ENCODE results near the gene IDUA.
"Not testable (repeated sequence)": the region's sequence is repeated elsewhere in the genome, so short reads cannot be mapped to it uniquely, and the experiment has no call there.

The IDUA gene

GRCh38 chr4:1033840-1034551 is 47.2 kb downstream of the IDUA start:
- peak; percentile 28 for DNase-seq

GRCh38 chr4:1035510-1035909 is 48.7 kb downstream of the IDUA start:
- no peak for DNase-seq

DNA sequence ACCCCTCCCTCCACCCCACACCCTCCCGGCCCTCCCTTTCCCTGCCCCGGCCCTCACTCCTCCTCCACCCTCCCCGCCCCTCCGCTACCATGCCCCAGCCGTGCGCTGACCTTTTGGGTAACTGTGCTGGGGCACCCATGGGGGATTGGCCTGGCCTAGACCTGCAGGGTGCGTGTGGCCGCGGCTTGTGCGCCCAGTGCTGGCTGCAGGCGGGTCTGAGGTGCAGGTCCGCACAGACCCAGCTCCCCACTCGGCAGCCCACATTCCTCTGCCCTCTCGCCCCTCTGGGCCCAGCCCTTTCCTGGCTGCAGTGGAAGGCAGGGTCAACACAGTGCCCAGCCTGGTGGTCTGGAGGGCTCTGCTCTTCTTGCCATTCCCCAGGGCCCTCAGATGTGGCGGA is 49.3 kb downstream of the IDUA start:
- DNase-seq = no peak

- no peak for DNase-seq
Observed at GRCh38 chr4:1036976-1037810, 50.3 kb downstream of the IDUA start.

DNA sequence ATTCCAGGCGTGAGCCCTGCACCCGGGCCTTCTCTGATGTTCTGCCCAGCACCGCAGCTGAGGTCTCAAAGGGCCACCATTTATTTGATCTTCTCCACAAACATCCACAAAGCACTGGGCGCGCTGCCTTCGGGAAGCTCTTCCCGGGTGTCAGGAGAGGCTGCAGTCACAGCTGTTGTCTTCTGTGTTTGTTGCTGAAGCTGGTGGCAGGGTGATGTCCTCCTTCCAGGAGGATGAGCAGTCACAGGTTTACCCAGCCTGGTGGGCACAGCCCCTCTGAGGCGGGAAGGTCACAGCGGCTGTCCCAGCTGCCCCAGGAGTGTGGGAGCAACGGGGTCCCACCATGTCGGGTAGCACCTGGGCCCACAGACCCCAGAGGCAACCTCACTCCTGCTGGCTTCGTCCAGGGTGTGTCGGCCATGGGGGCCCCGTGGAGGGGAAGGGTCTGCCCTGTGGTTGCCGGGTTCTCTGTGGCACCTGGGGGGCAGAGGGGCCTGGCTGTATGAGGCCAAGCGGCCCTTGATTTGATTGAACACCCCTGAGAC is 52.2 kb downstream of the IDUA start:
- no peak for DNase-seq

DNA sequence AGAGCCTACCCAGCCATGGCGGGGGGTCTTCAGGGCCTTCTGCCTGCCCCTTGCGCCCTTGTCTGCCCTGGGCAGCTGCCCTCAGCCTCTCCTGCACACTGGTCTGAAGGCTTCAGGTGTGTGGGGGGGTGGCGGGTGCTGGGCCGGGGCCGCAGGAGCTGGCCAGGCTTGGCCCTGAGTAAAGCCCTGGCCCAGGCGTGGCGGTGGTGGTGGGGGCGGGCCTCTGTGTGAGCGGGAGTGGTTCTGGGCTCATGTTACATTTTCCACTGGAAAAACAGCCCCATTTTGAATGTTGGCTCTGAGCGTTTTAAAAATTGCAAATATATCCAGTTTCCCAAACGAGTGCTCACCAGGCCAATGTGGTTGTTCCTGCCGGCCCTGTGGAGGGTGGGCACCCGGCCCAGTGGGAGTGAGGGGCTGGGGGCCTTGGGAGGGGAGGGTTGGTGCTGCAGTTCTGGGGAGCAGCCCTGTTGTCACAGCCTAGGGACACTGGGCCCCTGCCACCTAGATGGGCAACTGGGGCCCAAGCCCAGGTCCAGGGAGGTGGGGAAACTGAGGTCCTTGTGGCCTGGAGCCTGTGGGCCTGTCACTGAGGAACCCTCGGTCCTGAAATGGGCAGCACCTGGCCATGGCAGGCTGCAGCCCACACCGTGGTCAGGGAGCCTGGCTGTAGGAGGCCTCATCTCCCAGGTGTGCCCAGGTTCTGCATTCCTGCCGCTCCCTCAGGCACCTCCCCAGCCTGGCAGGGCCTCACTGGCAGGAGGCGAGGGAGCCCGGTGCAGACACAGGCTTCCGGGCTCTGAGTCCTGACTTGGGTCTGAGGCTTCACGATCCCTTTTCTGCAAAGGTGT is 52.9 kb downstream of the IDUA start:
- DNase-seq = no peak

GRCh38 chr4:1040344-1041146 is 53.7 kb downstream of the IDUA start:
- no peak for DNase-seq

- DNase-seq = no peak
Observed at GRCh38 chr4:1041147-1041935, 54.5 kb downstream of the IDUA start.

- no peak for DNase-seq
Observed at GRCh38 chr4:1041936-1042330, 55.1 kb downstream of the IDUA start.

DNA sequence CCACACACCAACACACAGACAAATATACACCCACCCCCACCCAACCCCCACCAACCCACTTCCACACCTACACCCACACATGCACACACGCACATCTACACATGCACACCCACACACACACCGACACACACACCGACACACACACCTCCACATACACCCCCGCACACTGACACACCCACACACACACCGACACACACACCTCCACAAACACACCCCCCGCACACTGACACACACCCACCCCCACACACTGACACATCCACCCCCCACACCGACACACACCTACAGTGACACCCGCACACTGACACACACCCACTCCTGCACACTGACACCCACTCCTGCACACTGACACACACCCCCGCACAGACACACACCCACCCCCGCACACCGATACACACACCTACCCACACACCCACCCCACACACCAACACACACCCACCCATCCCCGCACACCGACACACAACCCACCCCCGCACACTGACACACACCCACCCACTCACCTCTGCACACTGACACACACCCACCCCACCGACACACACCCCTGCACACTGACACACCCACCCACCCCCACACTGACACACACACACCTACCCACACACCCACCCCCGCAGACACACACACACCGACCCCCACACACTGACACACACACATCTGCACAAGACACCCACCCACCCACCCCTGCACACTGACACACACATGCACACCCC is 55.7 kb downstream of the IDUA start:
- no peak for DNase-seq

DNA sequence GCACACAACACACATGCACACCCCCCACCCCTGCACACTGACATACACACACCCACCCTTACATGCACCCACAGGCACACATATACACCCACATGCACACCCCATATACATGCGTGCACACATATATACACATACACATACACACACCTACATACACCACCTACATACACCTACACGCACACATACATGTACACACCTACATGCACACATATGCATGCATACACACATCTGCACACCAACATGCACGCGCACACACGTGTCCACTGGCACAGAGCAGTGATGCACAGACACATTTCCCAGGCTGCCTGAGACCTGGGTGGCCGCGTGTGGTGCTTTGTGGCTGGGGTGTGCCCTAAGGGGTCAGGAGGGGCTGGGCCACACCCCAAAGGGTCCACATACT is 56.3 kb downstream of the IDUA start:
- no peak for DNase-seq

DNA sequence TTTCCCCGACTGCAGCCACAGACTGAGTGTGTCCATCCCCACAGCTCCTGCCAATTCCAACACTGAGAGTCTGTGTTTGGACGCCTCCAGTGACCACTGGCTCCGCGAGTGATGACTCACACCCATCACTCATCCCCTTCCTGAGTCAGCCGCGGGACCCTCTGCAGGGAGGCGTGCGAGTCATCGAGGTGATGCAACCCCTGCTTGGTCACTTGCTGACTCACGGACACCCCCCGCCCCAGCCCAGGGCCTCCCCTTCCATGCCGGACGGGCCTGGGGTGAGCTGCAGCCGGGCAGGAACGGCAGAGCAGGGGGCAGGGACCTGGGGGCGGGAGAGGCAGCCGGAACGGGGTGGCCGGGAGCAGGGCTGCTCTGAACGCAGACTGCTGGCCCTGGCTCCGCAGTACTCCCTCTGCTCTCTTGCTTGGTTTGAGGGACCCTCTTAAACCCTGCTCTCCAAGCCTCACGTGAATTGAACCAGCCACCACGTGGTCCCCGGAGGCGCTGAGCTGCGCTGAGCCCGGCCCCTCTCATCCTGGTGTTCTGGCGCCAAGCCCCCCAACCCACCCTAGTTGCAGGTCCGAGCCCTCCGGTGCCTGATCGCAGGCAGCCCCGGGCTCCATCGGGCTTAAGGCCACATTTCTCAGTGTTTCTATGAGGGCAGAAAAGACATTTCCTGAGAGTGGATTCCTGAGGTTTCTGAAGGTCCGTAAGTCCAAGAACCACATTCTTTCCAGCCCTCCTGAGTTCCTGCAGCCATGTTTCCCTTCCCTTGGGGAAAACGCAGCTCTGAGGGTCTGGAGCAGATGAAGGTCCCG is 57.0 kb downstream of the IDUA start:
- no peak for DNase-seq

DNA sequence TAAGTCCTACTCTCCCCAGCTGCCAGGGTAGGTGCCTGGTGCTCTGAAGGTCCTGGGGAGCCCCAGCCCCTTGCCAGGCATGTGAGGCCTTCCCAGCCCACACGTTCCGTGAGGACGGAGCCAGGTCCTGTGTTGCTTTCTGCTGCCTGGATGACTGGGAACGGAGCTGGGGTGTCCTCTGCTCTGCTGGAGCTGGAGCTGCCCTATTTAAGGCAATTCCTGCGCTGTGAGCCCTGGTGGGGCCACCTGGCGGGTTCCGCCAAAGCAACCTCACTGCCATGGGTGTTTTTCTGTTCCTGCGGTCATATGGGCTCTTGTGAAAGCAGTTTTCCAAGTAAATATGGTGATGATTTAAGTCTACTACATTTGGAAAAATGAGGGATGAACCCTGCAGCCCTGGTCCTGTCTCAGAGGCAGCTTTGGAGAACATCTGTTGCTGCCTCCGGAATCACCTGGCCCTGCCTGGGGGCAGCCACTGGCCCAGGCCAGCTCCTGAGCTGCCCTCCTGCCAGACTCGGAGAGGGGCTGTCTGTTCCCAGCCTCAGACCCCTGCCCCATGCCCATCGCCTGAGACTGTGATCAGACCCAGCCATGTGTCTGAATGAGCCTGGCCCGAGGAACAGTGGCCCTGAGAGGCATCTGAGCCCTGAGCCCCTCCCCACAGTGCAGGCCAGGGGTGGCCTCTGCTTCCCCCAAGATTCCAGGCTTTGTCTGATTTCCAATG is 57.8 kb downstream of the IDUA start:
- no peak for DNase-seq

DNA sequence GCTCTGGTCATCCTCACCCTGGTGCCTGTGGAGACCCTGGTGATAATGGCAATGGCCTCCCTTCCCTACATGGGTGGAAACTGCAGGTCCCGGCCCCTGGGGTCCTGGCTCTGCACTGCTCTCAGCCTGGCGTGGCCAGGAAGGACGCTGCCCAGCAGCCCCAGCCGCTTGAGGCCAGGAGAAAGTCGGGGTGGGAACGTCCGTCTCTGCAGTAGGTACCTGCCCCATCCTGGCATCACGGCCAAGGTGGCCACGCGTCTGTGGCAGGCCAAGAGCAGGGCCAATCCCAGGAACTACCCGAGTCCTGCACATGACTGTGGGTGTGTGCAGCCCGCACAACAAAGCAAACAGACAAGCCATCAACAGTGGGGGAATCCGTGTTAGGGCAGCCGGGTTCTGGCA is 58.4 kb downstream of the IDUA start:
- no peak for DNase-seq

- no peak for DNase-seq
Observed at GRCh38 chr4:1045595-1046201, 58.9 kb downstream of the IDUA start.

DNA sequence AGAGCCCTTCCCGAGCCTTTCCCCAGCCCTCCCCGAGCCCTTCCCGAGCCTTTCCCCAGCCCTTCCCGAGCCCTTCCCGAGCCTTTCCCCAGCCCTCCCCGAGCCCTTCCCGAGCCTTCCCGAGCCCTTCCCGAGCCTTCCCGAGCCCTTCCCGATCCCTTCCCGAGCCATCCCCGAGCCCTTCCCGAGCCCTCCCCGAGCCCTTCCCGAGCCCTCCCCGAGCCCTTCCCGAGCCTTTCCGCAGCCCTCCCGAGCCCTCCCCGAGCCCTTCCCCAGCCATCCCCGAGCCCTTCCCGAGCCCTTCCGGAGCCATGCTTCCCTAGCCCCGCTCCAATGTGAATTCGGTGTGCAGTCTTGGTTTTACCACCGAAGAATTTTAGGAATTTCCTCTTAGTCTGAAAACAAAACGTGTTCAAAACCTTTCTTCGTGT is 59.8 kb downstream of the IDUA start:
- DNase-seq = not testable (repeated sequence)

DNA sequence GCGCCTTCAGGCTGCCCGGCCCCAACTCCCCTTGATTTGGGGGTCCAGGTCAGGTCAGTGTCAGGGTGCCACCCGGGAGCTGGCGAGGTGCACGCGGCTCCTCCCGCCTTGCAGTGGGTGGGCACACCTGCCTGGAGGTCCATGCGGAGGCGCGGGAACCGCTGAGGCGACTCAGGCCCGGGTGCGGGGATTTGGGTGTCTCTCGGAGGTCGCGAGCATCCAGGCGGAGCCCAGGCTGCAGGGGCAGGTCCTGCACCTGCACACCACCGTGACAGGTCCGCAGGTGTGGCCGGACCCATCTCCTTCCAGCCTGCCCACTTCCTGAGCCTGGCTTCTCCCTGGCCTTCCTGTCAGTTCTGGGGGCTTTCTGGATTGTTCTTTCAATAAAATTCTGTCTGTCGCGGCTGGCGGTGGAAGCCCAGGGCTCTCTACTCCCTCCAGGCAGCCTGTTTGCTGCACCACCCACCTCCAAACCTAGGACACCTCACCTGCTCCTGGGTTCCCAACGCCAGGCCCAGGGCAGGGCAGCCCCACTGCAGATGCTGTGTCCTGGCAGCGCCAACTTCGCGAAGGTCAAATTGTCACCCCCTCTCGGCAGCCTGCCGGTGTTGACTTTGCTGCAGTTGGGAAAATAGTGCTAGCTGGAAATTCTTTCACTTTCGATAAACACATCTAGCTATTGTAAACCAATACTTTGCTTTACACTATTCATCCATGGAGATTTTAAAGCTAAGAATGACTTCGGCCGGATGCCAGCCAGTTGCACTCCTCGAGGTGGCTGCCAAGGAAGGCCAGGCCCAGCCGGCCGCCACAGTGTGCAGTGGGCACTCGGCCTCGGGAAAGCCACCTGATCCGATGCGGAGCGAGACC is 60.5 kb downstream of the IDUA start:
- no peak for DNase-seq
